ENCODE measurements around the gene CXCL9.
"Not testable (repeated sequence)": the region's sequence is repeated elsewhere in the genome, so short reads cannot be mapped to it uniquely, and the experiment has no call there.

CXCL9 gene

GRCh38 chr4:76007089-76007862 lies at the start of gene CXCL9:
Gene CXCL9, minus strand, starts transcription at chr4:76007509. Its CDS starts 60 bp downstream, at chr4:76007449.
- H3K9me3 Mint-ChIP-seq = no peaks in the 10 kb centered on the region
- peaks cover 13% of the 10 kb centered on the region for H3K27me3 Mint-ChIP-seq
- DNase-seq (ENCODE audit: low spot score in 2 of 2) (no peak), ATAC-seq (replicated peaks; ENCODE audit: extremely low read depth, poor library complexity, severe bottlenecking) (no peak)
- no peaks in the 10 kb centered on the region for H3K36me3 Mint-ChIP-seq (ENCODE audit: insufficient read depth)
- H3K27ac Mint-ChIP-seq (ENCODE audit: low read depth) = no peak within 1 kb of the TSS
- H3K4me3 Mint-ChIP-seq = no peak within 1 kb of the TSS
- H3K4me1 Mint-ChIP-seq = no peaks in the 10 kb centered on the region

- DNase-seq (ENCODE audit: low spot score in 2 of 2) = no peak
- Mint-ChIP-seq H3K27ac (ENCODE audit: low read depth) (no peak overlapping the region), H3K27me3 (peaks cover 8% of the 10 kb centered on the region), H3K4me1 (no peaks in the 10 kb centered on the region), H3K36me3 (ENCODE audit: insufficient read depth) (no peaks in the 10 kb centered on the region), H3K9me3 (no peaks in the 10 kb centered on the region), H3K4me3 (no peak overlapping the region)
- ATAC-seq (replicated peaks; ENCODE audit: extremely low read depth, poor library complexity, severe bottlenecking) = no peak
These were observed 48.1 kb upstream of the CXCL9 start for GRCh38 chr4:76055421-76055820.

DNA sequence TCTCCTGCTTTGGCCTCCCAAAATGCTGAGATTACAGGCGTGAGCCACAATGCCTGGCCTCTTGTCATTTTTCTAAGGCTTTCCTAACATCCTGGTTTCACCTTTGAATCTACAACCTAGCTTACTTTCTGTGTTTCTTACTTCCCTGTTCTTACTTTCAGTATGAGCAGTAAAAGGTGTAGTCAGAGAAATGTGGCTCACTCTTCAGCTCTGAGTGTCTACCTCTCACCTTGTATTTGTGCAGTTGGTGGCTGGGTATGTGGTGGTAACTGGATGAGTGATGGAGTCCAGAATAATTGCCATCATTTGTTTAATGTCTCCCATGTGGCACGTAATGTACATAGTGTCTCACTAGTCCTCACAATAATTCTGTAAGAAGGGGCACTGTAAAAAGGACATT lies 47.7 kb upstream of the CXCL9 start:
- Mint-ChIP-seq H3K36me3 (ENCODE audit: insufficient read depth) (no peaks in the 10 kb centered on the region), H3K27me3 (peaks cover 8% of the 10 kb centered on the region), H3K4me1 (no peaks in the 10 kb centered on the region), H3K4me3 (no peak overlapping the region), H3K9me3 (no peaks in the 10 kb centered on the region), H3K27ac (ENCODE audit: low read depth) (no peak overlapping the region)
- DNase-seq (ENCODE audit: low spot score in 2 of 2) (no peak), ATAC-seq (replicated peaks; ENCODE audit: extremely low read depth, poor library complexity, severe bottlenecking) (no peak)

- H3K4me1 Mint-ChIP-seq = no peaks in the 10 kb centered on the region
- ATAC-seq (replicated peaks; ENCODE audit: extremely low read depth, poor library complexity, severe bottlenecking) (no peak), DNase-seq (ENCODE audit: low spot score in 2 of 2) (no peak)
- no peaks in the 10 kb centered on the region for H3K36me3 Mint-ChIP-seq (ENCODE audit: insufficient read depth)
- H3K4me3 Mint-ChIP-seq = no peak overlapping the region
- H3K27ac Mint-ChIP-seq (ENCODE audit: low read depth) = no peak overlapping the region
- peaks cover 8% of the 10 kb centered on the region for H3K27me3 Mint-ChIP-seq
- H3K9me3 Mint-ChIP-seq = no peaks in the 10 kb centered on the region
These were observed 46.4 kb upstream of the CXCL9 start for GRCh38 chr4:76053730-76054129.

DNA sequence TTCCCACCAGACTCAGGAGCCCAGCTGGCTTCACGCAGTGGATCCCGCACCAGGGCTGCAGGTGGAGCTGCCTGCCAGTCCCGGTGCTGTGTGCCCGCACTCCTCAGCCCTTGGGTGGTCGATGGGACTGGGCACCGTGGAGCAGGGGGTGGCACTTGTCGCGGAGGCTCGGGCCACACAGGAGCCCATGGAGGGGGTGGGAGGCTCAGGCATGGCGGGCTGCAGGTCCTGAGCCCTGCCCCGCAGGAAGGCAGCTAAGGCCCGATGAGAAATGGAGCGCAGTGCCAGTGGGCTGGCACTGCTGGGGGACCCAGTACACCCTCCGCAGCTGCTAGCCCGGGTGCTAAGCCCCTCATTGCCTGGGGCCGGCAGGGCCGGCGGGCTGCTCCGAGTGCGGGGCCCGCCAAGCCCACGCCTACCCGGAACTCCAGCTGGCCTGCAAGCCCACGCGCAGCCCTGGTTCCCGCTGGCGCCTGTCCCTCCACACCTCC lies 43.3 kb upstream of the CXCL9 start:
- not testable (repeated sequence) for H3K4me1 Mint-ChIP-seq; H3K36me3 Mint-ChIP-seq (ENCODE audit: insufficient read depth); H3K4me3 Mint-ChIP-seq; ATAC-seq (replicated peaks; ENCODE audit: extremely low read depth, poor library complexity, severe bottlenecking); DNase-seq (ENCODE audit: low spot score in 2 of 2); H3K9me3 Mint-ChIP-seq; H3K27ac Mint-ChIP-seq (ENCODE audit: low read depth); H3K27me3 Mint-ChIP-seq

GRCh38 chr4:76049860-76050416 lies 42.6 kb upstream of the CXCL9 start:
- not testable (repeated sequence) for H3K27ac Mint-ChIP-seq (ENCODE audit: low read depth); H3K27me3 Mint-ChIP-seq; ATAC-seq (replicated peaks; ENCODE audit: extremely low read depth, poor library complexity, severe bottlenecking); H3K36me3 Mint-ChIP-seq (ENCODE audit: insufficient read depth); H3K9me3 Mint-ChIP-seq; DNase-seq (ENCODE audit: low spot score in 2 of 2); H3K4me3 Mint-ChIP-seq; H3K4me1 Mint-ChIP-seq

- H3K4me3 Mint-ChIP-seq = not testable (repeated sequence)
These were observed 37.4 kb upstream of the CXCL9 start for GRCh38 chr4:76044686-76045085.

GRCh38 chr4:76043306-76043705 lies 36.0 kb upstream of the CXCL9 start:
- H3K4me3 Mint-ChIP-seq = not testable (repeated sequence)

More at GRCh38 chr4:76044686-76045085, 37.4 kb upstream of the CXCL9 start:
- H3K9me3 Mint-ChIP-seq; DNase-seq (ENCODE audit: low spot score in 2 of 2); ATAC-seq (replicated peaks; ENCODE audit: extremely low read depth, poor library complexity, severe bottlenecking); H3K4me1 Mint-ChIP-seq; H3K36me3 Mint-ChIP-seq (ENCODE audit: insufficient read depth); H3K27ac Mint-ChIP-seq (ENCODE audit: low read depth); H3K27me3 Mint-ChIP-seq: not testable (repeated sequence)

GRCh38 chr4:76042241-76042998 lies 35.1 kb upstream of the CXCL9 start:
- DNase-seq (ENCODE audit: low spot score in 2 of 2); H3K4me1 Mint-ChIP-seq; H3K9me3 Mint-ChIP-seq; H3K27ac Mint-ChIP-seq (ENCODE audit: low read depth); H3K27me3 Mint-ChIP-seq; H3K36me3 Mint-ChIP-seq (ENCODE audit: insufficient read depth); ATAC-seq (replicated peaks; ENCODE audit: extremely low read depth, poor library complexity, severe bottlenecking): not testable (repeated sequence)
- peak overlapping the region; percentile 76 for H3K4me3 Mint-ChIP-seq

More at GRCh38 chr4:76043306-76043705, 36.0 kb upstream of the CXCL9 start:
- not testable (repeated sequence) for H3K9me3 Mint-ChIP-seq; ATAC-seq (replicated peaks; ENCODE audit: extremely low read depth, poor library complexity, severe bottlenecking); DNase-seq (ENCODE audit: low spot score in 2 of 2); H3K27me3 Mint-ChIP-seq; H3K36me3 Mint-ChIP-seq (ENCODE audit: insufficient read depth); H3K4me1 Mint-ChIP-seq; H3K27ac Mint-ChIP-seq (ENCODE audit: low read depth)

DNA sequence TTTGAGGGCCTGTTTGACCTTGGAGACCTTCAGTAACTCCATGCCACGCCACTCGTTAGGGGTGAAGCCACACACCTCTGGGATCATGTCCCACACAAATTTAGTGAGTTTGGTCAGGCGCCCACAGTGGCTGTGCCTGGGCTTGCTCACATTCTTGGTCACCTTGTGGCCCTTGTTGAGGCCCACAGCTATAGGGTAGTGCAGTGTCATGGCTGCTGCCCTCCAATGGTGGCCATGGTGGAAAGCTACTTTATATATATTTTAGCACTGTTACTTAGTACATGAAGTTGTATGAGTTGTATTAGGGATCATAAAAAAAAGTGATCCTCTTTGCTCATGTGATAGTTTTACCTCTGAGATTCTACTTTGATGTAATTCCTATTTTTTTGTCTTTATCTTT lies 29.5 kb upstream of the CXCL9 start:
- no peak overlapping the region for H3K27ac Mint-ChIP-seq (ENCODE audit: low read depth)
- H3K4me3 Mint-ChIP-seq = no peak overlapping the region
- H3K9me3 Mint-ChIP-seq = no peaks in the 10 kb centered on the region
- no peaks in the 10 kb centered on the region for H3K36me3 Mint-ChIP-seq (ENCODE audit: insufficient read depth)
- H3K4me1 Mint-ChIP-seq = no peaks in the 10 kb centered on the region
- no peak for DNase-seq (ENCODE audit: low spot score in 2 of 2)
- no peaks in the 10 kb centered on the region for H3K27me3 Mint-ChIP-seq
- ATAC-seq (replicated peaks; ENCODE audit: extremely low read depth, poor library complexity, severe bottlenecking) = no peak

DNA sequence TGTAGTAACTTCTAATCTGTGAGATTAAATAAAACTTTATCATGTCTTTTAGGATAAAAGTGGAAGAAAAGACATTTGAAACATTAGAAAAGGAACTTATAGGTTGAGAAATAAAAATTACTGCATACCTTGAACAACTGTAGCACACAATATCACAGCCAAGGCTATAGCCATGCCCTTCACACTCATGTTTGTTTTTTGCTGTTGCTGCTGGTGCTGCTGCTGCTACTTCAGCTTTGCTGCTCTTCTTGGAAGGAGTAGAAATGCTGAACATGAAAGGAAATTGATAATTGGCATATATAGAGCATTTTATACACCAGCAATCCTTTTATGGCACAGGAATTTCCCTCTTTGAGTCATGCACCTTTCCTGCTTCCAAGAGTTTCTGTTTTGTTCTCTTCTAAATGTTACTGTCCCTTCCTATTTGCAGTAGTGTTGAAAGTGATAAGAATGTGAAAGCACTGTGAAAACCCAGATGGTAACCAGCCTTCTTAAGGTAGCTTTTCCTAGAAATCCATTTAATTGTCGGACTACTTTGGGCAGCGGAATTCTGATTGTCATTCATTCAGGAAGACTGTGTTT lies 28.6 kb upstream of the CXCL9 start, which contains the start of gene CXCL11:
CXCL11 (minus strand) TSS at position 272 of the 582 bp plus-strand sequence; CDS start at position 189, 83 bp downstream.
- no peak for ATAC-seq (replicated peaks; ENCODE audit: extremely low read depth, poor library complexity, severe bottlenecking)
- DNase-seq (ENCODE audit: low spot score in 2 of 2) = no peak
- H3K4me1 Mint-ChIP-seq = no peaks in the 10 kb centered on the region

GRCh38 chr4:76035141-76035540 lies 27.8 kb upstream of the CXCL9 start:
- no peak for ATAC-seq (replicated peaks; ENCODE audit: extremely low read depth, poor library complexity, severe bottlenecking)
- Mint-ChIP-seq H3K27me3 (peaks cover 8% of the 10 kb centered on the region), H3K36me3 (ENCODE audit: insufficient read depth) (no peaks in the 10 kb centered on the region), H3K27ac (ENCODE audit: low read depth) (no peak overlapping the region), H3K4me3 (no peak overlapping the region), H3K9me3 (no peaks in the 10 kb centered on the region), H3K4me1 (no peaks in the 10 kb centered on the region)
- no peak for DNase-seq (ENCODE audit: low spot score in 2 of 2)

More for the DNA sequence above, 28.6 kb upstream of the CXCL9 start, which contains the start of gene CXCL11:
- no peaks in the 10 kb centered on the region for H3K9me3 Mint-ChIP-seq
- no peak within 1 kb of the TSS for H3K4me3 Mint-ChIP-seq
- no peaks in the 10 kb centered on the region for H3K36me3 Mint-ChIP-seq (ENCODE audit: insufficient read depth)
- no peak within 1 kb of the TSS for H3K27ac Mint-ChIP-seq (ENCODE audit: low read depth)
- peaks cover under 1% of the 10 kb centered on the region for H3K27me3 Mint-ChIP-seq

All from central memory CD8-positive, alpha-beta T cell (primary cell).